Activated CD4-positive, alpha-beta memory T cell treated with anti-CD3 and anti-CD28 coated beads, Interleukin-2, amount 10 ng/mL, durations not matched to agents 7 days and 5 days (primary cell): ENCODE data around the gene PAMR1. TPM values are rescaled to one million over a fixed set of nuclear protein-coding genes. Genes with fewer than 3 reads are reported as not detected.

Experiments used
- CTCF ChIA-PET: fragments of 350-600 bp; sonication (Branson Sonifier 250); formaldehyde crosslinking; loops from one replicate; lab custom pipeline; 2021; ENCODE audit warnings: antibody characterized with exemption, inconsistent platforms; lab: Charles Lee
- POLR2A ChIA-PET: fragments of 350-600 bp; sonication (Branson Sonifier 250); formaldehyde crosslinking; loops from one replicate; lab custom pipeline; 2021; ENCODE audit warnings: antibody characterized with exemption; lab: Charles Lee
- DNase-seq: peaks from one replicate; pipeline ENCODE4 v3.0.0-alpha.2; 2020
- H3K27ac Mint-ChIP-seq: one replicate; pipeline ENCODE4 v1.8.0; 2021; ENCODE audit warnings: mild to moderate bottlenecking, mixed read lengths
- H3K27me3 Mint-ChIP-seq: one replicate; pipeline ENCODE4 v1.8.0; 2021; ENCODE audit warnings: mixed read lengths
- H3K36me3 Mint-ChIP-seq: one replicate; pipeline ENCODE4 v1.8.0; 2021; ENCODE audit warnings: low read depth, mixed read lengths
- H3K4me1 Mint-ChIP-seq: one replicate; pipeline ENCODE4 v1.8.0; 2021; ENCODE audit warnings: mixed read lengths
- H3K4me3 Mint-ChIP-seq: one replicate; pipeline ENCODE4 v1.8.0; 2021; ENCODE audit warnings: mild to moderate bottlenecking, mixed read lengths
- H3K9me3 Mint-ChIP-seq: one replicate; pipeline ENCODE4 v1.8.0; 2021; ENCODE audit warnings: mixed read lengths
- total RNA-seq, 2 experiments: library from RNA; stranded (reverse); gene quantifications; one replicate each; pipeline ENCODE4 v1.2.3, GENCODE V29; 2021

The PAMR1 gene
- total RNA-seq, result not detected

GRCh38 chr11:35525501-35526175, at the start of gene PAMR1:
TSS of gene PAMR1 (minus strand) at chr11:35525616. CDS start at chr11:35525585, 31 bp downstream.
- DNase-seq, result no peak
- H3K9me3 Mint-ChIP-seq, result no peaks in the 10 kb centered on the region
- POLR2A ChIA-PET, result no interaction called here
- no peak within 1 kb of the TSS for H3K27ac Mint-ChIP-seq
- H3K27me3 Mint-ChIP-seq, result peaks cover 64% of the 10 kb centered on the region
- CTCF ChIA-PET, result no interaction called here
- no peaks in the 10 kb centered on the region for H3K4me1 Mint-ChIP-seq
- no peaks in the 10 kb centered on the region for H3K36me3 Mint-ChIP-seq
- H3K4me3 Mint-ChIP-seq, result no peak within 1 kb of the TSS

DNA sequence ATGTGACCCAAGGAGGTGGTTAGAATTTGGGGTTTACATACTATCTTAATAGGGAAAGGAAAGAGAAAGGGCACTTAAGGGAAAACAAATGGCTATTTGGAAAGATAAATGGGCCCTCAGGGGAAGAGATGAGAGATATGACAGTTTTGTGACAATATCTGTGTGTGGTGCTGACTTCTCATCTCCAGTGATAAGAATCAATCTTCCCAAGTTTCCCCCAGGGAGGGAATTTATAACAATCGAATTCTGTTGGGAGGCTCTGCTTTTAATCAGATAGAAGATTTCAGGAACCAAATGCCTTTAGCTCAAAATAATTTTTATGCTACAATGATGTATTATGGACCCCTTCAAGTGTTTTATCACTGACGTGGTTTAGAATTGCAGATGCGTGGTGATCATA, 46.3 kb upstream of the PAMR1 start:
- Mint-ChIP-seq H3K4me3 (no peak overlapping the region), H3K36me3 (no peaks in the 10 kb centered on the region), H3K9me3 (no peaks in the 10 kb centered on the region), H3K27ac (no peak overlapping the region), H3K4me1 (no peaks in the 10 kb centered on the region), H3K27me3 (peaks cover 24% of the 10 kb centered on the region)
- POLR2A ChIA-PET, result no interaction called here
- CTCF ChIA-PET, result no interaction called here
- no peak for DNase-seq

- DNase-seq, result no peak
- no peaks in the 10 kb centered on the region for H3K9me3 Mint-ChIP-seq
- POLR2A ChIA-PET, result no interaction called here
- H3K27ac Mint-ChIP-seq, result no peak overlapping the region
- no peaks in the 10 kb centered on the region for H3K4me1 Mint-ChIP-seq
- no peak overlapping the region for H3K4me3 Mint-ChIP-seq
- peaks cover 26% of the 10 kb centered on the region for H3K27me3 Mint-ChIP-seq
- no peaks in the 10 kb centered on the region for H3K36me3 Mint-ChIP-seq
- CTCF ChIA-PET, result no interaction called here
Measured at GRCh38 chr11:35567737-35568465, 42.5 kb upstream of the PAMR1 start.

DNA sequence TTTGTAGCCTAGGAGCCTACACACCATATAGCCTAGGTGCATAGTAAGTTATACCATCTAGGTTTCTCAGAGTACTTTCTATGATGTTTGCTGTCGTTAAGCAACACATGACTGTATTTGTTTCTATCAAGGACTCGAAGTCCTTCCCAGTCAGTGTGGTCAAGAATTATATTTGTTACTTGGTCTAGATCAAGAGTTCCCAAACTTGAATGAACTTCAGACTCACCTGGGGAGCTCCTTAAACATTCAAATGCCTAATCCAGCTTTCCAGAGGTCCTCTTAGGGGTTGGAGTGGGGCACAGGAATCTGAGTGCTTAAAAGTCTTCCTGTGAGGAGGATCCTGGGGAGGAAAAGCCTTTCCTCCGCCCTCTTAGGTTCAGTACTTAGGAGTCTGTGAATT, 41.5 kb upstream of the PAMR1 start:
- H3K27ac Mint-ChIP-seq, result no peak overlapping the region
- peaks cover 30% of the 10 kb centered on the region for H3K27me3 Mint-ChIP-seq
- no peaks in the 10 kb centered on the region for H3K36me3 Mint-ChIP-seq
- ChIA-PET CTCF (no interaction called here), POLR2A (no interaction called here)
- H3K4me1 Mint-ChIP-seq, result no peaks in the 10 kb centered on the region
- DNase-seq, result no peak
- no peaks in the 10 kb centered on the region for H3K9me3 Mint-ChIP-seq
- no peak overlapping the region for H3K4me3 Mint-ChIP-seq

DNA sequence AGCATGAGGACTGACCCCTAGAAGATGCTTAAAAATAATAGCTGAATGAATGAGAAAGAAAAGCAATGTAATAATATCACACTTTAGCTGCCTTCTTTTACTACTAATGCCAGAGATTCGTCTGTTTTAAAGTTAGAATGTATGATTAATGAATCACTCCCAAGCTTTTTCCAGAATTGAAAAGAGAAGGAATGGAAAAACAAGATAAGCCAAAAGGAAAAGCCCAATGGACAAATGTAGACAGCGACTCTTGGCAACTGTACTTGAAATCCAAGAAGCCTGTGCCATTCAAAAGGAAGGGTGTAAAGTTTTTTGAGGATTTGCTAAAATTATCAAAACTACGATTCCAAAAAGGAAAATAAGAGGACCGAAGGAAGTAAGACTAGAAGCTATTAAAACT, 40.8 kb upstream of the PAMR1 start:
- Mint-ChIP-seq H3K36me3 (no peaks in the 10 kb centered on the region), H3K4me1 (no peaks in the 10 kb centered on the region), H3K27ac (no peak overlapping the region), H3K27me3 (peaks cover 31% of the 10 kb centered on the region), H3K4me3 (no peak overlapping the region), H3K9me3 (no peaks in the 10 kb centered on the region)
- ChIA-PET CTCF (no interaction called here), POLR2A (no interaction called here)
- DNase-seq, result no peak

DNA sequence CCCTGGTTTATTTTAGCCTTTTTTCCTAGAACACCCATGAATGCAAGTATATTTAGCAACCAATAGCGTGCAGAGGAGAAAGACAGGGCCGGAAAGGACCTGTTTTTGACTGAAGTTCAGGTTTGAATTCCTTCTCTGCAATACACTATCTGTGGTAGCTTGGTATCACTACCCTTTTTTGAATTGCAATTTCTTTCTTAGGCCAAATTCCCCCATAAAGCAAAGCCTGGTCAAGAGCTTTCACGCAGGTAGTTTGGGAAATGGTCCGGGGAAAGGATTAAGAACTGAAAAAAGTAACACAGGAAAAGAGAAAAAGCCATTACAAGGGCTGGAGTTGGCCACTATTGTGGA, 38.8 kb upstream of the PAMR1 start:
- ChIA-PET POLR2A (no interaction called here), CTCF (no interaction called here)
- H3K36me3 Mint-ChIP-seq, result no peaks in the 10 kb centered on the region
- H3K27me3 Mint-ChIP-seq, result peaks cover 35% of the 10 kb centered on the region
- H3K27ac Mint-ChIP-seq, result no peak overlapping the region
- H3K9me3 Mint-ChIP-seq, result no peaks in the 10 kb centered on the region
- no peak for DNase-seq
- no peaks in the 10 kb centered on the region for H3K4me1 Mint-ChIP-seq
- H3K4me3 Mint-ChIP-seq, result no peak overlapping the region

DNA sequence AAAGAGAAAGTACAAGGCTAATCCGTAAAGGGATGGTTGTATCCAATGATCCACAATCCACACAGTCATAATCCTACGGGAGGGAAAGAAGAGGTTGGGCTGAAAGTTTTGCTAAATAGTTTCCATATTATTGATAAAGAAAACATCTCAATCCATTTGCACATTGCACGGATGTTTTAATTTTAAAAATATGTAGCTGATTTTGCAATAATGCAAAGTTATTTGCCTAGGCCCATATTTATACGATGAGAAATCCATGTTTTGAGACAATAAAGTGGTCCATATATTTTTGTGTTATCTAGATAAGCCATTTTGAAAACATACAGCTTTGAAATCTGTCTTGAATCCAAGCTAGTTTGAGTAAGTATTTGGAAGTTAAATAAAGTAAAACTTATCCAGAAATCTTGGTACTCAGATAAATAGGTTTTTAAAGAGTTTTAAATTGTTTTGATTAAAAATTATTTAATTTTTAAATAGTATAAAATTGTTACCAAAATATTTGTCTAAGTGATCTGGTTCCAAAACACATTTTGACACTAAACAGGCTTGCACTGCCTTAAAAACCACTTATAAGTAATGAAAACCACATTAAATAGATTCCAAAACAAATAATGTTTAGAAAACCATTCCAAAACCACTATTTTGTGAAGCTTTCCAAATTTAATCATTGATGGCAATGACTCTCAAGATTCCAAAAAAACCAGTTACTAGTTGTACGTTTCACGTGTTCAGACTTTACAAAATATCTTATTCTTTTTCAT, 38.2 kb upstream of the PAMR1 start:
- H3K36me3 Mint-ChIP-seq, result no peaks in the 10 kb centered on the region
- no peak overlapping the region for H3K27ac Mint-ChIP-seq
- peaks cover 31% of the 10 kb centered on the region for H3K27me3 Mint-ChIP-seq
- no peak overlapping the region for H3K4me3 Mint-ChIP-seq
- ChIA-PET CTCF (no interaction called here), POLR2A (no interaction called here)
- no peaks in the 10 kb centered on the region for H3K4me1 Mint-ChIP-seq
- DNase-seq, result no peak
- H3K9me3 Mint-ChIP-seq, result no peaks in the 10 kb centered on the region

DNA sequence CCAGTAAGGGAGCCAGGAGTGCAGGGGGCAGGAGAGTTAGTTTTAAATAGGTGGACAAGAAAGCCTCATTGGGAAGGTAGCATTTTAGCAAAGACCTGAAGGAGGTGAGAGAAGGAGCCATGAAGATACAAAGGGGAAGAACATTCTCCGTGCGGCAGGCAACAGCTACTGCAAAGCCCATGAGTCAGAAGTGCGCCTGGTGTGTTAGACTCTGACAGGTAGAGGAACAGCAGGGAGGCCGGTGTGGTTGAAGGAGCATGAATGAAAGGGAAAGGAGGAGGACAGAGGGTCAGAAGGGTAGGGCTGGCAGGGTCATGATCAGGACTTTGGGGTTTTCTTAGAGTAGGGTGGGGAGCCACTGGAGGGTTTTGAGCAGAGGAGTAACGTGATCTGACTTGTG, 34.5 kb upstream of the PAMR1 start:
- Mint-ChIP-seq H3K27me3 (peaks cover 27% of the 10 kb centered on the region), H3K4me1 (no peaks in the 10 kb centered on the region), H3K4me3 (no peak overlapping the region)

GRCh38 chr11:35558513-35558912, 33.1 kb upstream of the PAMR1 start:
- ChIA-PET POLR2A (no interaction called here), CTCF (no interaction called here)
- no peak overlapping the region for H3K4me3 Mint-ChIP-seq
- DNase-seq, result no peak
- H3K4me1 Mint-ChIP-seq, result no peaks in the 10 kb centered on the region
- H3K36me3 Mint-ChIP-seq, result no peaks in the 10 kb centered on the region
- H3K27ac Mint-ChIP-seq, result no peak overlapping the region
- no peaks in the 10 kb centered on the region for H3K9me3 Mint-ChIP-seq
- H3K27me3 Mint-ChIP-seq, result peaks cover 28% of the 10 kb centered on the region

More for the DNA sequence above, 34.5 kb upstream of the PAMR1 start:
- H3K36me3 Mint-ChIP-seq, result no peaks in the 10 kb centered on the region
- no peak for DNase-seq
- no peak overlapping the region for H3K27ac Mint-ChIP-seq
- POLR2A ChIA-PET, result no interaction called here
- H3K9me3 Mint-ChIP-seq, result no peaks in the 10 kb centered on the region
- CTCF ChIA-PET, result no interaction called here

GRCh38 chr11:35555488-35555887, 30.1 kb upstream of the PAMR1 start:
- Mint-ChIP-seq H3K36me3 (no peaks in the 10 kb centered on the region), H3K4me1 (no peaks in the 10 kb centered on the region), H3K27me3 (peaks cover 13% of the 10 kb centered on the region), H3K9me3 (no peaks in the 10 kb centered on the region), H3K27ac (no peak overlapping the region), H3K4me3 (no peak overlapping the region)
- CTCF ChIA-PET, result no interaction called here
- DNase-seq, result no peak
- POLR2A ChIA-PET, result no interaction called here

DNA sequence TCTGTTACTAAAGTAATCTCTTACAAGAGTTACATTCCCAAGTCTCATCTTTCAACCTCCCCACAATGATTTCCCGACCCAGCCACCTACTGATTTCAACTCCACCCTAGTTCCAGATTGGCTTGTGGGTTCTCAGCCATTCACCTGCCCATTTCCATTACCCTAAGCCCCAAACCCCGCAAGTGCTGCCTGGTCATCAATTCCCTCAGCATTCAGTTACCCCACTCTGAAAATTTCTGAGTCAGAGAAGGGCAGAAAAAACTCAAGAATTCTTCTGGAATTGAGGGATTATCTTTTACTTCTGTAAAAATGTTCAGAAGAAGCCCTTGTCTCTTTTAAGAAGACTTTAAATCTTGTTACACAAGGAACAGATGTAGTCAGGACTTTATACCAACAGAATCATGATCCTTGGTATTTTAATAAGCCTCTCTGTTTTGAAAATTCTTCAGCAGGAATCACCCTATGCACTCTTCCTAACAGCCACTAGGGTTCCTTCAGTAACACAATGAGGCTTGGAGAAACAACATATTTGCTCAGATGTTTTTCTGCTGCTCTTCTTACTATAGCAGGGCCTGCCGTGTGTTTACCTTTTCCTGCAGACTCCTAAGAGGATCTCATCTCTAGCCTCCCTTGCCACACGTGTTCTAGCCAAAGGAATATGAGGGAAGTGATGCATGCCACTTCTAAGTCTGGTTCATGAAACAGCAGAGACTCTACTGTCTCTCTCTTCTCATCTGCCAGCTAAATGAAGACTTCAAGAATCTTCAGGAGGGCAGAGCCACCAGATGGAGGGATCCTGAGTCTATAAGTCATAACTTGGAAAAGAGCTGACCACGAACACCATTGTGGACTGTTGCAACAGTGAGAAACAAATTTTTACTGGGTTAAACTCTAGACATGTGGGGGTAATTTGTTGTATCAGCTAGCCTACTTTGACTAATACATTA, 29.3 kb upstream of the PAMR1 start:
- H3K9me3 Mint-ChIP-seq, result no peaks in the 10 kb centered on the region
- DNase-seq, result no peak
- no peak overlapping the region for H3K4me3 Mint-ChIP-seq
- H3K27me3 Mint-ChIP-seq, result peaks cover 7% of the 10 kb centered on the region
- no peak overlapping the region for H3K27ac Mint-ChIP-seq
- H3K36me3 Mint-ChIP-seq, result no peaks in the 10 kb centered on the region
- H3K4me1 Mint-ChIP-seq, result no peaks in the 10 kb centered on the region
- ChIA-PET CTCF (no interaction called here), POLR2A (no interaction called here)

GRCh38 chr11:35553831-35554230, 28.4 kb upstream of the PAMR1 start:
- Mint-ChIP-seq H3K27ac (no peak overlapping the region), H3K9me3 (no peaks in the 10 kb centered on the region), H3K4me1 (no peaks in the 10 kb centered on the region), H3K36me3 (no peaks in the 10 kb centered on the region), H3K27me3 (peaks cover 10% of the 10 kb centered on the region), H3K4me3 (no peak overlapping the region)
- CTCF ChIA-PET, result no interaction called here
- DNase-seq, result no peak
- POLR2A ChIA-PET, result no interaction called here

- H3K27me3 Mint-ChIP-seq, result peaks cover 10% of the 10 kb centered on the region
- POLR2A ChIA-PET, result no interaction called here
- H3K9me3 Mint-ChIP-seq, result no peaks in the 10 kb centered on the region
- no peak for DNase-seq
- no peaks in the 10 kb centered on the region for H3K4me1 Mint-ChIP-seq
- H3K36me3 Mint-ChIP-seq, result no peaks in the 10 kb centered on the region
- no peak overlapping the region for H3K4me3 Mint-ChIP-seq
- H3K27ac Mint-ChIP-seq, result no peak overlapping the region
- CTCF ChIA-PET, result no interaction called here
Measured at GRCh38 chr11:35553021-35553420, 27.6 kb upstream of the PAMR1 start.
